K562 (cell line): ENCODE data around the gene NFATC4. TPM values are rescaled to one million over a fixed set of nuclear protein-coding genes. Genes with fewer than 3 reads are reported as not detected.

Source experiments
- ATAC-seq: fragments of 200-7000 bp; cut with Tn5 transposase; 3 replicates; pipeline ENCODE4 v1.9.1; 2020; ENCODE audit warnings: moderate library complexity
- BruUV-seq: library from RNA; stranded (reverse); fragments of 400-500 nt; replicated peaks from 2 replicates; lab custom pipeline; 2021; lab: Mats Ljungman, UMichigan
- CTCF ChIA-PET: fragments of 300-600 bp; formaldehyde crosslinking; extraction: SDS; loops from one replicate; lab custom pipeline; 2021; ENCODE audit warnings: low intra/inter-chr PET ratio; lab: Yijun Ruan, JAX
- POLR2A ChIA-PET: fragments of 300-600, 350-650 bp; sonication (Branson Sonifier 250); formaldehyde crosslinking; extraction: SDS; loops from one replicate; lab custom pipeline; 2021; ENCODE audit warnings: antibody characterized with exemption, inconsistent platforms; lab: Yijun Ruan, JAX
- DNase-seq, 4 experiments: peaks; one replicate each; pipeline versions ENCODE4 v3.0.0 to v3.0.0-alpha.2; 2011 to 2018; ENCODE audit warnings: low spot score in 3 of 4, mixed read lengths in 3 of 4; ENCODE audit errors: extremely low read depth in 1 of 4
- FAIRE-seq: peaks from 2 replicates; lab custom pipeline; 2011; peaks lifted over from hg19 to GRCh38; lab: Jason Lieb, UNC
- H2AFZ ChIP-seq: 2 replicates; pipeline ENCODE4 v1.6.0; 2011; ENCODE audit warnings: low read depth, low read length, control low read depth, inconsistent platforms
- H3K27ac ChIP-seq: fragments of 200-600 bp; 3 replicates; pipeline ENCODE4 v1.8.0; 2011; ENCODE audit warnings: low read depth, mild to moderate bottlenecking, control low read depth, inconsistent platforms, low read length, moderate library complexity, mixed read lengths; ENCODE audit errors: extremely low read depth
- H3K27me3 ChIP-seq, 2 experiments: fragments of 300-600 bp in 1 of 2; 2 replicates in 1 of 2; 3 replicates in 1 of 2; pipeline versions ENCODE4 v1.6.0 to v1.8.0; 2011; ENCODE audit warnings: inconsistent platforms in 2 of 2, low read length in 2 of 2, mild to moderate bottlenecking in 1 of 2, mixed read lengths in 1 of 2, moderate library complexity in 1 of 2; ENCODE audit not compliant: control insufficient read depth in 2 of 2, insufficient read depth in 2 of 2
- H3K36me3 ChIP-seq: fragments of 300-600 bp; 3 replicates; pipeline ENCODE4 v1.8.0; 2011; ENCODE audit warnings: mild to moderate bottlenecking, low read length, inconsistent platforms; ENCODE audit not compliant: control insufficient read depth, insufficient read depth
- H3K4me1 ChIP-seq, 2 experiments: fragments of 200-600 bp in 1 of 2; replicated peaks in 1 of 2; 2 replicates in 1 of 2; 3 replicates in 1 of 2; pipeline versions ENCODE4 v1.5.1 to v1.8.0; 2011; ENCODE audit warnings: inconsistent platforms in 2 of 2, low read length in 2 of 2, mild to moderate bottlenecking in 1 of 2, mixed read lengths in 1 of 2, moderate library complexity in 1 of 2; ENCODE audit not compliant: control insufficient read depth in 2 of 2, insufficient read depth in 2 of 2
- H3K4me2 ChIP-seq: 2 replicates; pipeline ENCODE4 v1.6.1; 2011; ENCODE audit warnings: low read length, control low read depth, inconsistent platforms, mixed read lengths; ENCODE audit not compliant: insufficient read depth
- H3K4me3 ChIP-seq: fragments of 200-600 bp; sonication (generic), shearing (Covaris generic); 2 replicates; pipeline ENCODE4 v1.5.1; 2016; ENCODE audit warnings: control low read depth, inconsistent platforms
- H3K79me2 ChIP-seq: fragments of 200-600 bp; 3 replicates; pipeline ENCODE4 v1.8.0; 2011; ENCODE audit warnings: low read length, inconsistent platforms; ENCODE audit not compliant: control insufficient read depth, insufficient read depth
- H3K9ac ChIP-seq, 2 experiments: 2 replicates each; pipeline versions ENCODE4 v1.6.0 to v1.6.1; 2011; ENCODE audit warnings: low read depth in 2 of 2, low read length in 2 of 2, control low read depth in 1 of 2, inconsistent platforms in 1 of 2, mild to moderate bottlenecking in 1 of 2, mixed read lengths in 1 of 2; ENCODE audit not compliant: insufficient read depth in 1 of 2
- H3K9me1 ChIP-seq: one replicate; pipeline ENCODE4 v1.6.0; 2011; ENCODE audit warnings: inconsistent platforms, mild to moderate bottlenecking, low read length, moderate library complexity; ENCODE audit not compliant: control insufficient read depth, insufficient read depth
- H3K9me3 ChIP-seq: replicated peaks from 2 replicates; pipeline ENCODE4 v1.5.1; 2011; ENCODE audit warnings: low read depth, low read length, inconsistent platforms; ENCODE audit not compliant: control insufficient read depth, insufficient read depth
- H4K20me1 ChIP-seq: replicated peaks from 2 replicates; pipeline ENCODE4 v1.6.1; 2011; ENCODE audit warnings: low read length, inconsistent platforms, mixed read lengths; ENCODE audit not compliant: control insufficient read depth, insufficient read depth
- ARID1B ChIP-seq: fragments of 450-650 bp; IDR thresholded peaks from 2 replicates; pipeline ENCODE4 v1.6.1; 2016; ENCODE audit warnings: antibody characterized with exemption, mild to moderate bottlenecking, inconsistent platforms
- CREB5 ChIP-seq: fragments of 250-450 bp; sonication (Bioruptor Pico); IDR thresholded peaks from 2 replicates; pipeline ENCODE4 v1.5.0; 2020; ENCODE audit warnings: mild to moderate bottlenecking
- EWSR1 ChIP-seq: fragments of 450-650 bp; IDR thresholded peaks from 2 replicates; pipeline ENCODE4 v1.6.1; 2018; ENCODE audit warnings: borderline replicate concordance, mild to moderate bottlenecking, low read depth, moderate library complexity; ENCODE audit not compliant: partially characterized antibody
- GTF2B ChIP-seq: IDR thresholded peaks from 2 replicates; pipeline ENCODE4 v1.6.1; 2011; ENCODE audit not compliant: insufficient read length; ENCODE audit errors: extremely low read depth
- HNRNPLL ChIP-seq: fragments of 200-400 bp; formaldehyde crosslinking; IDR thresholded peaks from 2 replicates; pipeline ENCODE4 v1.6.1; 2017; ENCODE audit warnings: low read length, low read depth, mild to moderate bottlenecking; ENCODE audit not compliant: poor library complexity, severe bottlenecking
- MAX ChIP-seq: sonication (generic); formaldehyde crosslinking; IDR thresholded peaks from 2 replicates; pipeline ENCODE4 v1.9.0; 2022; ENCODE audit warnings: mild to moderate bottlenecking, missing genetic modification reagents
- MIER1 ChIP-seq: fragments of 450-650 bp; IDR thresholded peaks from 2 replicates; pipeline ENCODE4 v1.6.1; 2016; ENCODE audit warnings: antibody characterized with exemption, mild to moderate bottlenecking, low read depth
- NFYB ChIP-seq: IDR thresholded peaks from 2 replicates; pipeline ENCODE4 v1.6.1; 2011; ENCODE audit warnings: mild to moderate bottlenecking, moderate library complexity; ENCODE audit not compliant: insufficient read length; ENCODE audit errors: extremely low read depth
- NR2C2 ChIP-seq, 2 experiments: fragments of 200-800 bp in 1 of 2; sonication (Bioruptor generic) in 1 of 2; sonication (generic) in 1 of 2; formaldehyde crosslinking in 1 of 2; IDR thresholded peaks; 2 replicates each; pipeline versions ENCODE4 v1.6.1 to v1.8.0; 2016 to 2022; ENCODE audit warnings: mild to moderate bottlenecking in 1 of 2, missing compliant biosample characterization in 1 of 2, missing genetic modification characterization in 1 of 2, missing genetic modification reagents in 1 of 2
- SIN3A ChIP-seq, 2 experiments: fragments of 150-350 bp in 1 of 2; IDR thresholded peaks; 2 replicates each; pipeline ENCODE4 v1.6.1; 2011 to 2016; ENCODE audit warnings: borderline replicate concordance in 2 of 2, low read depth in 2 of 2, low read length in 2 of 2, mild to moderate bottlenecking in 2 of 2, moderate library complexity in 2 of 2; ENCODE audit not compliant: control insufficient read depth in 1 of 2
- SRF ChIP-seq, 2 experiments: fragments of 250-450, 450-650 bp in 1 of 2; sonication (Bioruptor Pico) in 1 of 2; sonication (generic) in 1 of 2; formaldehyde crosslinking; IDR thresholded peaks; 2 replicates each; pipeline versions ENCODE4 v1.5.0 to v1.5.1; 2020 to 2022; ENCODE audit warnings: mild to moderate bottlenecking in 1 of 2, missing genetic modification reagents in 1 of 2
- TAF9B ChIP-seq: fragments of 450-650 bp; IDR thresholded peaks from 2 replicates; pipeline ENCODE4 v1.6.1; 2018; ENCODE audit warnings: mild to moderate bottlenecking; ENCODE audit not compliant: partially characterized antibody
- ZFP30 ChIP-seq: fragments of 250-450 bp; sonication (Bioruptor Pico); IDR thresholded peaks from 2 replicates; pipeline ENCODE4 v1.8.0; 2022; ENCODE audit warnings: moderate library complexity, mild to moderate bottlenecking, inconsistent platforms, borderline replicate concordance
- ZNF143 ChIP-seq: sonication (generic); formaldehyde crosslinking; IDR thresholded peaks from 2 replicates; pipeline ENCODE4 v1.9.0; 2022; ENCODE audit warnings: mild to moderate bottlenecking, missing genetic modification reagents
- ZNF165 ChIP-seq: fragments of 250-450 bp; sonication (Bioruptor Pico); IDR thresholded peaks from 2 replicates; pipeline ENCODE4 v1.4.0; 2020; ENCODE audit warnings: borderline replicate concordance
- ZNF778 ChIP-seq: fragments of 450-650 bp; formaldehyde crosslinking; IDR thresholded peaks from 2 replicates; pipeline ENCODE4 v1.4.0; 2020; ENCODE audit warnings: mild to moderate bottlenecking, moderate library complexity
- ZZZ3 ChIP-seq: fragments of 450-650 bp; IDR thresholded peaks from 2 replicates; pipeline ENCODE4 v1.6.1; 2016; ENCODE audit warnings: antibody characterized with exemption, mild to moderate bottlenecking, moderate library complexity
- WGBS: fragments of 100-300 bp; shearing (Covaris generic); methylation state at CpG from one replicate; pipeline ENCODE4 v1.1.6; 2016; ENCODE audit warnings: low coverage, mixed read lengths; ENCODE audit not compliant: insufficient coverage; ENCODE audit errors: missing lambda C conversion rate; 5-methylcytosine and 5-hydroxymethylcytosine counted together
- in situ Hi-C: fragments of 300-500 bp; cut with MboI; formaldehyde crosslinking; loops from 4 replicates; pipeline ENCODE4 v1.15.0; 2018; ENCODE audit warnings: inconsistent platforms, mixed read lengths
- intact Hi-C: fragments of 100-400 bp; cut with micrococcal nuclease; formaldehyde crosslinking; loops from 2 replicates; pipeline ENCODE4 v1.14.2; 2022
- polyA plus RNA-seq, 8 experiments: library from polyadenylated mRNA; depleted of rRNA in 4 of 8; stranded (reverse) in 5 of 8; unstranded in 3 of 8; fragments of >200 nt; fragmentation: Nextera tagmentation in 2 of 8; fragmentation: Illumina TruSeq in 1 of 8; extraction: Ambion mirVana in 2 of 8; extraction: Trizol in 1 of 8; gene quantifications; 2 replicates each; pipeline versions ENCODE4 v1.2.1 to v1.2.3, GENCODE V29; 2011 to 2014; ENCODE audit warnings: inconsistent platforms in 1 of 8, missing spikeins in 1 of 8
- total RNA-seq, 7 experiments: library from RNA; depleted of rRNA in 6 of 7; stranded (reverse); fragments of >200 nt in 6 of 7; fragmentation: Illumina TruSeq in 2 of 7; extraction: Trizol in 2 of 7; gene quantifications; 2 replicates each; pipeline versions ENCODE4 v1.2.1 to v1.2.3, GENCODE V29; 2011 to 2021; ENCODE audit warnings: low replicate concordance in 1 of 7

NFATC4 gene
- total and polyA plus RNA-seq, 9 of the 15 experiments (the other 6 are each of a cell fraction or from before 2014, with no cell fraction given): 0.25 to 3.8 (median 0.78) TPM; not detected in 1

GRCh38 chr14:24361326-24361725, 6.7 kb upstream of the NFATC4 start:
- ATAC-seq (no peak), DNase-seq (no peak), FAIRE-seq (no peak)
- intact Hi-C loops: no loop called here
- WGBS: 25% methylated on average over 2 of the region's 2 CpGs
- Histone ChIP-seq H3K4me2 (no peak overlapping the region), H3K27ac (no peak overlapping the region), H2AFZ (no peak overlapping the region), H3K9ac (no peak overlapping the region), H3K9me3 (no peaks in the 10 kb centered on the region; the same call in 1 of the 2 replicates), H3K4me1 (peaks cover 4 to 8% of the 10 kb centered on the region in 2 experiments; a peak in 4 of 5 replicates), H3K4me3 (no peak overlapping the region), H3K9me1 (no peaks in the 10 kb centered on the region), H3K27me3 (no peaks in the 10 kb centered on the region), H3K36me3 (no peaks in the 10 kb centered on the region), H4K20me1 (no peaks in the 10 kb centered on the region), H3K79me2 (no peaks in the 10 kb centered on the region)
- POLR2A ChIA-PET: no interaction called here
- no peak for TF ChIP-seq NR2C2 (CRISPR knock-in tag; IDR thresholded peaks at IDR 0.05)
- no peak for TF ChIP-seq NR2C2 (tag; IDR thresholded peaks at IDR 0.05)
- TF ChIP-seq GTF2B: no peak
- TF ChIP-seq ZNF165: no peak
- no peak for TF ChIP-seq ZFP30 (CRISPR knock-in tag)
- no peak for TF ChIP-seq SIN3A (IDR thresholded peaks at IDR 0.05; ENCODE audit: borderline replicate concordance in 2 of 2, control insufficient read depth in 1 of 2, low read depth in 2 of 2, low read length in 2 of 2)
- TF ChIP-seq EWSR1: no peak
- TF ChIP-seq ZNF778 (CRISPR knock-in tag): no peak
- no peak for TF ChIP-seq TAF9B
- no peak for TF ChIP-seq ZNF143 (CRISPR knock-in tag)
- TF ChIP-seq NFYB: no peak
- no peak for TF ChIP-seq ARID1B
- TF ChIP-seq SRF (CRISPR knock-in tag; IDR thresholded peaks at IDR 0.05): no peak
- TF ChIP-seq MIER1: no peak
- no peak for TF ChIP-seq ZZZ3
- TF ChIP-seq CREB5 (CRISPR knock-in tag): no peak
- TF ChIP-seq MAX (CRISPR knock-in tag): no peak
- no peak for TF ChIP-seq HNRNPLL
- in situ Hi-C loops: no loop called here
- CTCF ChIA-PET: no interaction called here
- BruUV-seq: no TSS peak
